GM18498 (cell line): Measurements from ENCODE around the gene XRCC4.
A peak's percentile ranks its signal among the peaks of the same experiment; 100 is the strongest.
"Not testable (repeated sequence)": the region's sequence is repeated elsewhere in the genome, so short reads cannot be mapped to it uniquely, and the experiment has no call there.

Experiments used
- ATAC-seq: cut with Tn5 transposase; IDR thresholded peaks from one replicate; pipeline ENCODE4 v1.9.1; 2021; ENCODE audit warnings: mild to moderate bottlenecking, moderate library complexity; ENCODE audit not compliant: unreplicated experiment

Gene XRCC4

GRCh38 chr5:83337453-83338035 is 260.2 kb downstream of the XRCC4 start:
- no peak for ATAC-seq

- ATAC-seq: no peak
Observed at GRCh38 chr5:83340511-83340918, 263.2 kb downstream of the XRCC4 start.

DNA sequence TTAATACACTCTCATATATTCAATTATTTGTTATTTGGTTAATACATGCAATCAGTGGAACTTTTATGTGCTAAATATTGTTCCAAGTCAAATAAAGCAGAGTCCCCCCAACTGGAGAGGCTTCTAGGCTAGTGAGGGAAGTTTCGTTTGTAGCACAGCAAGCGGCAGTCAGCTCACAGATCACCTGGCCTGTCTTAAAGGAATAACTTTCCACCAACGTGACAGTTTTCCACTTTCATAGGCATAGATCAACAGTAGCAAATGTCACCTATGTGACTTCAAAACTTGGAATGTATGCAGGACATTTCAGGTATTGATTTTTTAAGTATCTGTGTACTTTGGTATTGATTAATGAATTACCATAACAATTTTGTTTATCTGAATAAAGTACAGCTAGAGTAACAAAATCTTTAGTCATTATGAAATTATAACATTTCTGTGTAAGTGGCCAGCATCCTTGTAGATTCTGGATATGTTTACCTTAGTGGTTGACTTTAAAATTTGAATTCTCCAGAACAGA is 264.5 kb downstream of the XRCC4 start:
- no peak for ATAC-seq

GRCh38 chr5:83342465-83342864 is 265.1 kb downstream of the XRCC4 start:
- no peak for ATAC-seq

GRCh38 chr5:83343299-83343698 is 266.0 kb downstream of the XRCC4 start:
- ATAC-seq: no peak

DNA sequence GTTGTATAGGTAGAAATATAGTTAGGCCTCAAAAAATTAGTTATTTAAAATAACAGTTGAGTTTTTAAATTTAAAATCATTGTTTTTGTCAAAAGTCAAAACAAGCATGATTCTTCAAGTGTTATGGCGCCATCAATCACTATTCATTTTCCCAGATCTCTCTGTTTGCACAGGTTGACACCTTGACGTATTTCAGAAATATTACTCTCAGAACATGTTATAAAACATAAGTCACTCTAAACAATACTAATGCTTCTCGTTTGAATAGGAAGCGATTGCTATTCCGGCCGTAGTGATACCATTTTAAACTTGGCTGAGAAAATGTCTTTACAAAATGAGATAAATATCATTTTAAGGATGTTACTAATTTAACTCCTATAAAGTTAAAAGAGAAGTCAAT is 268.1 kb downstream of the XRCC4 start:
- ATAC-seq: no peak

DNA sequence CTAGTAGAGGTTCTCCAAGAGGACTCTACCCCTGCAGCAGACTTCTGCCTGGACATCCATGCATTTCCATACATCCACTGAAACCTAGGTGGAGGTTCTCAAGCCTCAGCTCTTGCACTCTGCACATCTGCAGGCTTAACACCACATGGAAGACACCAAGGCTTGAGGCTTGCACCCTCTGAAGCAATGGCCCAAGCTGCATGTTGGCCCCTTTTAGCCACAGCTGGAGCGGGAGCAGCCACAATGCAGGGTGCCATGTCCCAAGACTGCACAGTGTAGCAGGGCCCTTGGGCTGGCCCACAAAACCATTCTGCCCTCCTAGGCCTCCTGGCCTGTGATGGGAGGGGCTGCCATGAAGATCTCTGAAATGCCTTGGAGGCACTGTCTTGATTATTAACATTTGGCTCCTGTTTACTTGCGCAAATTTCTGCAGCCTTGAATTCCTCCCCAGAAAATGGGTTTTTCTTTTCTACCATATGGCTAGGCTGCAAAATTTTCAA is 271.0 kb downstream of the XRCC4 start:
- ATAC-seq: no peak

DNA sequence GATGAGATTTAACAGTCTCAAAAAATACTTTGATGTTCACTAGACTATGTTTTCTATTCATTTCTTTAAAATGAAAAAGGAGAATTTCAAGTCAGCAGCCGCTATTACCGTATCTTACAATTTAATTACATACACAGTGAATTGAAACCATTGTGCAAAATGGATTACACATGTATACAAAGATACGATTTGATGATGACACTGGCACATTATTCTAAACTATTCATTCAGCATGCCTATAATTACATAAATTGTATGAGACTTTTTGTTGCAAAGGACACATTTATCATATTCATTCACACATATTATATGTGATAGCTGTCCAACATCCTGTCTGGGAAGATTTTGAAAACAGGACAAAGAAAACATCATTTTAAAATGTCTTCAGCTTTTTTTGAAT is 275.9 kb downstream of the XRCC4 start:
- no peak for ATAC-seq

DNA sequence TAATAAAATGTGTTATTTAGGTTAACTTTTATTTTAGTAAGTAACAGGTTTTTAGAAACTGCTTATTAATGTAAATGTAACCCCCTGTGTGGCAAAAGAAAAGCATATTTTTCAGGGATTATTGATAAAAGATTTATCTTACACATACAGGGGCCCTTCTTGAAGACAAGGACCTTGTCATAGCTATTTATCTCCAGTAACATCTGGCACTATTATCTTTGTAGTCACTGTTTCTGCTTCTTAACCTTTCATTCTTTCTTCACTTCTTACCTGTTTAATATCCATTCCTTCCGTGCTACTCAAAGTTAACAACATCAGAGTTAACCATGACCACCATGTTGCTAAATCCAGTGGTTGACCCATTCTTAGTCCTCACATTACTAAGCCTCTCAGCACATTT is 276.4 kb downstream of the XRCC4 start:
- no peak for ATAC-seq

DNA sequence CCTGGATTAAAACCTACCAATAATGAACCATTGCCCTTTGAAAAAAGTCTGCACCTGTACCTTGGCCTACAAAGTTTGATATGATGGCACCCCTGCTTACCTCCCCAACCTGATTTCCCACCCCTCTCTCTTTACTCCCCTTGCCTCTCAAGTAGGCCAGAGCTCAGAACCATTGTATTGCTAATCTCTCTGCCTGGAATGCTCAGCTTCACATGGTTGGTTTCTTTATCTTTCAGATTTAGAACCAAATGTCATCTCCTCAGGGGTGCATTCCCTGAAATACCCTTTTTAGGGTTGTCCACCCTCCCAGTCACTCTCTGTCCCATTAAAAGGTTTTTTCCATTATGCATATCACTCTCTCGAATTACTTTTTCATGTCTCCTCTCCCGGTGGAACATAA is 277.6 kb downstream of the XRCC4 start:
- ATAC-seq: no peak

DNA sequence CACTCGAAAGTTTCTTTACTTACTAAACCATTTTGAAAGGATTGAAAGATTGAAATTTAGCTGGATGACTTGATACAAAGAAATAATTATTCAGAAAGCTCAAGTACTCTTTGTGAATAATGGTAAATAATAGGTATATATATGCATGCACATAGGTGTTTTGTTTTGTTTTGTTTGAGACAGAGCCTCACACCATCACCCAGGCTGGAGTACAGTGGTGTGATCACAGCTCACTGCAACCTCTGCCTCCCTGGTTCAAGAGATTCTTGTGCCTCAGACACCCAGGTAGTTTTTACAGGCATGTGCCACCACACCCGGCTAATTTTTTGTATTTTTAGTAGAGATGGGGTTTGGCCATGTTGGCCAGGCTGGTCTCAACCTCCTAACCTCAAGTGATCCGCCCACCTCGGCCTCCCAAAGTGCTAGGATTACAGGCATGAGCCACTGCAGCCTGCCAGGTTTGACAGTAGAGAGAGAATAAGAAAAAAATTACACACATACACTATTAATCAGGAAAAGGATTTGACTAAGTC is 278.2 kb downstream of the XRCC4 start:
- ATAC-seq: not testable (repeated sequence)

DNA sequence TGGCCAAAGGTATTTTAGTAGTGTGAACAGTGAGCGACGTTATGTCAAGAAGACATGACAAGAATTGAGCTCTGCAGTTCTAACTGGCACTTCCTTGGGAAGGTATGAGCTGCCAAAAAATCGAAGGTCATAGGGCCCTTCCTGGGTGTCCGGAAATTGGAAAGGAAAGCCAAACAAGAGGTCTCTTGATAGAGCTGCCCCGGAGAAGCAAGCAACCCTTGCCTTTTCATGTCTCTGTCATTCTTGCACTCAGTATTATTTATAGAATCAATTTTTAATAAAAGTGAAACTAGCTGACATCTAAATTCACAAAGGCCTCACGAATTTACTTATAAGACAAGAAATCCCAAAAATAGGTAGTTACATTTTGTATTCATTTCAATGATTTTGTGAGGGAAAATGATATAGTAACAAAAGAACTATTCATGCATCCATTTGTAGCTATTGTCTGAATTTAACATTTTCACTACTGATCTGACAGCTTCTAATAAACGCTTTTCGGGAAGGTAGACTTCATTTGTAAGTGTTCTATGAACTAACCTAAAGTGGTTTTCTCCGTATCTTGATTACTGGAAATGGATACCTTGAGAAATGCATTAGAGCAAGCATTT is 280.4 kb downstream of the XRCC4 start:
- no peak for ATAC-seq

DNA sequence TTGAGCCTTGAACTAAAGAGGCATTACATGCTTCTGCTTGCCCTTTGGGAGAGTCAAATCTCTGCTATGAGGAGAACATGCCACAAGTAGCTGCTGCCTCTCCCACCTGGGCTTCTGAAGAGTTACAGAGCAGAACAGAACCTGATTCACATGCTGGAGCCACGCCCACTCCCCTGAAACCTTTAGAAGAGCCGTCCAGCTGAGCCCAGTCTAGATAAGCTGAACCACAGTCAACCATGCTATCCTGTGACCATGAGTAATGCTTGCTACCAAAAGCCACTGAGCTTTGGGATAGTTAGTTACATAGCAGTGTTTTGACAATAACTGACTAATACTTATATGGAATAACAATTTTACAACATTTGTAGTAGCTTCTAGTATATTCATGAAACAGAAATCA is 283.2 kb downstream of the XRCC4 start:
- no peak for ATAC-seq

DNA sequence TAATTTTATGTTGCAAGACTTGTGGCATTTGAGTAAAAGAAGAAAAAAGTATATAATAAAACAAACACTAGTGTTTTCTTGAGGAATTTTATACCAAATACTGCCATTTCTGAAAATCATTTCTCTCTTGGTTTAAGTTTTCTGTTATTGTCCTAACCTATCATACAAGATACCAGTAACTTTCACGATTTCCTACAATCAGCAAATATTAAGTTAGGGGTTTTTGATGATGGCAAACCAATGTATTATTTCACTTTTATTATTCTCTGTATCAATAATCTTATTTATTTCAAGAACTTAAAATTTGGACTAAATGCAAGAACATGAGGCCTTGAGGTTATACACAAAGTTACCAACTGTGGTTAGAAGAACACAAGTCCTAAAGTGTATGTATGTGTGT is 285.2 kb downstream of the XRCC4 start:
- ATAC-seq: no peak

DNA sequence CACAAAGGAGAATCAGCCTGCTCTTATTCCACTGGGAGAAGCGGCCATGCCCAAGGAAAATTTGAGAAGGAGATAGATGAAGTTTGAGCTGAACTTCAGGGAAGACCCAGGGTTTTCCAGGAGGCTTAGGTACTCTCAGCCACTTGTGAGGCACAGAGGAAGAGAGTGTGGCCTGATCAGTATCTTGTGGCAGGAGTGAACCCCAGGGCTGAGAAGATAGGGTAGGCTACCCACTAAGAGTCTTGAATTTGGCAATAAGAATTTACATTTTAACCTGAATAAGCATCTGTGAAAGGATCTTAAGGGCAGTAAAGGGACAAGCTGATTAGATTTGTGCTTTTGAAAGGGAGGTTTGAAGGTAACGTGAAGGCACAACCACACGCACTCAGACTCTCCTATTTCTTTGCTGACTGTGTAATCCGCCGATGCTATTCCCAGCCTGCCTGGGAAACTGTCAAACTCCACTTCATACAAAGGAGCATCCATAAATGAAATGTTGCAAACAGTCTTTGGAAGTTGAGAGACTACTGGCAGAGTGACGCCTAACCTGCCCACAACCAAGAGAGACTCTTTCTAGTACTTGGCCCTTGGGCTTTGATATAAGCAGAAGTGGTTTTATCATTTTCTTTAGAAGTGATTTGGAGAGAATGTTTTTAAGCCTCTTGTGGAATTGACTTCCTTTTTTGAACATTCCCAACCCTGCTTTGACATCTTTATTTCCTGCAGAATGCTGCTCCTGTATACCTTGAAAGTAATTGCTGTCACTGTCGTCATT is 286.0 kb downstream of the XRCC4 start:
- no peak for ATAC-seq

GRCh38 chr5:83363886-83364275 is 286.5 kb downstream of the XRCC4 start:
- ATAC-seq: no peak

GRCh38 chr5:83364312-83365299 is 287.3 kb downstream of the XRCC4 start:
- peak; percentile 56 for ATAC-seq

DNA sequence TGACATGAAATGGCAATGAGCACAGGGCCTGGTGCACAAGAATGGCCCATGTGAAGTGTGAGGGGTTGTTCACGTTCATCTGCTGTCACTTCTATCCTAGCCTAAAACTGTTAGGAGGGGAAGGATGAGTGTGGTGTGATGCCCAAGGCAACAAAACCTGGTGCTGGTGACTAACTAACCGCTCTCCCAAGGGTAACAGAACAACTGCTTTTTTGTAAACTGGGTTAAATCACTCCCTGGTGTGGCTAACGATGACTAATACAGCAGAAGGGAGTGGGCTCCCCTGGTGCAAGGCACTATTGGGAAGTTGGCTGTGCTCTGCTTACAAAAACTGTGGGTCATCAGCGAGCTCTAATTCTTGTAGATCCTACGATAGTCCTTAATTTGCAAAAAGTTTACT is 291.0 kb downstream of the XRCC4 start:
- ATAC-seq: peak; percentile 38

GRCh38 chr5:83368835-83369234 is 291.5 kb downstream of the XRCC4 start:
- peak; percentile 52 for ATAC-seq

DNA sequence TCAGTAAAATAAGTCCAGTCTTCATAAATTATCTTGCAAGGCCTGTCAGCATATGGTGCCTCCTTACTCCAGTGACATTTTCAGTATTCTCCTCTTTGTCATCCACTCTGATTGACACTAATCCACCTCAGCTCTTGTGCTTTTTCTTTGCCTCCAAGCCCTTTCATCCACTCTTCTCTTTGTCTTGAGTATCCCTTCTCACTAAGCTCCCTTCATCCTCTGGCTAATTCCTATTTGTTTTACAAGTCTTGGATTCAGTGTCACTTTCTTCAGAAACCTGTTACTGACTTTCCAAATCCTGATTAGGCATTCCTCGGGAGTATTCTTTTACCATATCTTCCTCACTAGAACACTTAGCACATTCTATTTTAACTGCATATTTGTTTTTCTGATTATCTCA is 293.6 kb downstream of the XRCC4 start:
- ATAC-seq: no peak
